DMS53 (cell line): ENCODE results near the gene ACBD6.

Experiments
- DNase-seq: peaks from one replicate; lab custom pipeline; 2025; lab: John Stamatoyannopoulos, UW

ACBD6 gene

DNA sequence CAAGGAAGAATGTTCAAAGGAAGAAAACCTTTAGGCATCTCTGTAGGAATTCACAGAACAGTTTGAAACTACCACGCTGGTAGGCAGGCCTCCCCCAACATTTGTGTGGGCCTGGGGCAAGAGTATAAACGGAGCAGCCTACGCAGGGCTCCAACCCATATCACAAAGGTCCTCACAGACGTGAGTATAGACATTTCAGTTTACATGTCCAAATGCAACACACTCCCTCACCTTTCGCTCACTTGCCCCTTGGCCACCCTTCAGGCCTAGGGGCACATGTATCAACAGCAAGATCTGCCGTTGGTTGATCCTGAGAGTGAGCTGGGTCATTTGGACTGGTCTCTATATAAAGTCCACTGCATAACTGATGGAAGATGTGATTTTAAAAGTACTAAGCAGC, 133.3 kb downstream of the ACBD6 start:
- no peak for DNase-seq

DNA sequence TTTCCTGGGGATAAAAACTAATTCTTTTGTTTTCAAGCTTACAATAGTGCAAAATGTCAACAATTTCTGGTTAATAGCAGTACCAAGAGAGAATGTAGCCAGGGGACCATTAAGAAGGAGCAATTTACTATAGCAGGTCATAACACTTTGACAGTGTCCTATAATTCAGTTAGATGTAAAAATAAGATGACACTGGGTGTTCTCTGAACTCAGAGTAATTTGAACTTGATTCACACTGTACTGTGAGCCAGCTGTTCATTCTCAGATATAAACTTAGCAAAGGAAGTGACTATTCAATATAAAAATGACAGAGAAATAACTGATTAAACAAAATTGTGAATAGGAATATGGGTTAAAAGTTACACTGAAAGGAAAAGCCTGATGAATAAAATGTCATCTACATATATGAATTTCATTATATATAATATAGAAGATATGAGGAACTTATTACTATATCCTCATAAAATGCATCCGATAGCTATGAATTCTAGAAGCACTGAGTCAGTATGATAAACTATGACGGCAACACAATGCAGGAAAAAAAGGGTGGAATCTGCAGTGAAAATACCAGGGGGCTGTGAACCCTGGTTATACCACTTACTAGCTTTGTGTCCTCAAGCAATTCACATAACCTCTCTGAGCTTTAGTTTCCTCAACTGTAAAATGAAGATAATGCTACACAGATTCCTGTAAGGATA, 135.9 kb downstream of the ACBD6 start:
- no peak for DNase-seq

DNA sequence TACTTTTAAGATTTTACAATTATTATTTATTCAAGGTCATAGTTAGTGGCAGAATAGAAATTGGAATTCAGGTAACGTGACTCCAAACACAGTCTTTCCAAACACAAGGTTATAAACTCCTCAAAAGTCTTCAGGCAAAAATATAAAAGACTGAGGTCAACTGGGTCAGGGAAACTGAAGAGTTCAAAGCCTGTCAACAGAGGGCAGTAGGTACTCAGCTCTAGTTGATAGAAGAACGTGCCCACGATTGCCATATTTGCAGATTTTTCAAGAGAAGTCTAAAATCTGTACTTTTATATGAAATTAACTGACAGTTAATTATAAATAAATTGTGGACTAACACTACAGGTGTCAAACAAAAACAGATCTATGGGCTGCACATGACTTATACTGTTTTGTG, 137.3 kb downstream of the ACBD6 start:
- DNase-seq, result peak; percentile 25

DNA sequence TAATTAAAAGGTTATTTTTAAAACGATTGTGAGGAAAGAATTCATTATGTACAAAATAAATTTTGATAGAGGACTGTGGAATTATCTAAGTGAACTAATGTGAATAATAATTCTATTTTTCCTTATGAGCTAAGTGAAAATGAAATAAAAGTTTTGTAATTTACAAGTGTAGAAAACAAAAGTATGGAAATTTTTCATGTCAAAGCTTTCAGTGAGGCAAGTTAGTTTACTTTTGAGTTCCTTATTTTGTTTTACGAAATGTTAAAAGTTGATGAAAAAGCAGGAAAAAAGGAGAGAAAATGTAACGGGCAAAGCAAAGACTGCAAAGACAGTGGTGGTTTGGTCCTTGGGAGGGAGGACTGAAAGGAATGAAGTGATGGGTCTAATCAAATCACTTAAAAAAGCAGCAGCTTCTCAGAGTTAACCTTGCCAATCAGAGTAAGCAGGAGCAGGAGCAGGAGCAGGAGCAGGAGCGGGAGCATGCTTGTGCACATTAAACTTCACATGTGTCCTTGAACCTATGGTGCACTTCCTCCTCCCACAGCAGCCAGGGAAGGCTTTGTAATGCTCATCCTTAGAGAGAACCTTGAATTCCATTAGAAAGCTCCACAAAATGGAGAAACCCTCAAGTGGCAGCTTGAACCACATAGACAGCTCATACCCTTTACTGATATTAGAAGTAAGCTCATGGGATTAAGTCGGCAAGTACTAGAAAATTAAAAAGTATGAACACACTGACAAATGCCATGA, 139.0 kb downstream of the ACBD6 start:
- no peak for DNase-seq

DNA sequence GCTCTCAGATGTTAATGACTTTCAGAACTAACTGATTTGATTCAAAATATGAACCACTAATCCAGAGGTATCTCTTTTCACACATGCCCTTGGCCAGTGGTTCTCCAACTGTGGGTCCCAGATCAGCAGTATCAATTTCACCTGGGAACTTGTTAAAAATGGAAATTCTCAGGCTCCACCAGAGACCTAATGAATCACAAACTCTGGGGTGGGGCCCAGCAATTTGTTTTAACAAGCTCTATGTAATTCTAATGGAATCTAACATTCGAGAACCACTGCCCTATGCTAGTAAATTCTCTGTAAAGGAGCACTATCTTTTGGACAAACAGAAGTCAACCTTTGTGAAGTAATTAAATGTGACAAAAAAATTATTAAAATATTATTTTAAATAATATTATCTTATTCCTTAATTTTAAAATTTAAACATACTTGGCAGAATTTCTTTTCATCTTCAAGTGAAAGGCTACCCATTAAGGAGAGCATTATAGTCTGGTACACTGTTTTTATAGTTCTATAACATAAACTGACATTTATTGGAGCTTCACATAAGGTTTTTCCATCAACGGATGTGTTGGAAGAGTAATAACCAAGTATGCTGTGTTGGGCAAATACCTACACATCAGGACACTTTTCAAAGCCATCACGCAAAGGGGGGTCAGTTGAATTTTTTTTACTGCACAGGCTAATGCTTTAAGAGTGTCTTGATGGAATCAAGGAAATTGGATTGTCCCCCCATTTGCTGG, 141.9 kb downstream of the ACBD6 start:
- no peak for DNase-seq

DNA sequence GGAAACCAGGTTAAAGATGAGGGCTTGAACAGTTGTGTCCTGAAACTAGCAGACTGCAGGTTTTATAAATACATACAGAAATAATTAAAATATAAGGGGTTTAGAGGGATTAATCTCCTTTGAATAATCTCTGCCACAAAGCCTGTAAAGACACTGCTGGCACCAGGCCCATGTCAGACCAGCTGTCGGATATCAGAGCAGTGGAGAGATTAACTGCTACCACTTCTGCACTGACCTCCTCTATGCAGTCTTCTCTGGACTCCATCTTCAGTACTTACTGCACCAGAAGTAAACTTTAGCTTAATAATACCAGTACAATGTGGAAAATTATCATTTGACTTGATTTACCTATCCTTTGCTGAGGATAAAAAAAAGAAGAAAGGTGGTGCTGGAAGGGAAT, 143.7 kb downstream of the ACBD6 start:
- DNase-seq, result no peak

- DNase-seq, result no peak
Measured at GRCh38 chr1:180353945-180354344, 148.4 kb downstream of the ACBD6 start.

- no peak for DNase-seq
Measured at GRCh38 chr1:180352588-180352987, 149.8 kb downstream of the ACBD6 start.

DNA sequence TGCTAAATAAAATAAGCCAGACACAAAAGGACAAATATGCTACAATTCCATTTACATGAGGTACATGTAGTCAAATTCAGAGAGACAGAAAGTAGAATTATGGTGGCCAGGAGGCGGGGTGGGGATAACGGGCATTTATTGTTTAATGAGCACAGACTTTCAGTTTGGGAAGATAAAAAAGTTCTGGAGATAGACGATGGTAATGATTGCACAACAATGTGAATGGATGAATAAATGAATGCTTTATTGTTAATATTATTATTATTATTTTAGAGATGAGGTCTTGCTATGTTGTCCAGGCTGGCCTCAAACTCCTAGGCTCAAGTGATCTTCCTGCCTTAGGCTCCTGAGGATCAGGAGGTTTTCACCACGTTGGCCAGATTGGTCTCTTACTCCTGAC, 150.4 kb downstream of the ACBD6 start:
- DNase-seq, result no peak

GRCh38 chr1:180345148-180345547, 157.2 kb downstream of the ACBD6 start:
- no peak for DNase-seq

DNA sequence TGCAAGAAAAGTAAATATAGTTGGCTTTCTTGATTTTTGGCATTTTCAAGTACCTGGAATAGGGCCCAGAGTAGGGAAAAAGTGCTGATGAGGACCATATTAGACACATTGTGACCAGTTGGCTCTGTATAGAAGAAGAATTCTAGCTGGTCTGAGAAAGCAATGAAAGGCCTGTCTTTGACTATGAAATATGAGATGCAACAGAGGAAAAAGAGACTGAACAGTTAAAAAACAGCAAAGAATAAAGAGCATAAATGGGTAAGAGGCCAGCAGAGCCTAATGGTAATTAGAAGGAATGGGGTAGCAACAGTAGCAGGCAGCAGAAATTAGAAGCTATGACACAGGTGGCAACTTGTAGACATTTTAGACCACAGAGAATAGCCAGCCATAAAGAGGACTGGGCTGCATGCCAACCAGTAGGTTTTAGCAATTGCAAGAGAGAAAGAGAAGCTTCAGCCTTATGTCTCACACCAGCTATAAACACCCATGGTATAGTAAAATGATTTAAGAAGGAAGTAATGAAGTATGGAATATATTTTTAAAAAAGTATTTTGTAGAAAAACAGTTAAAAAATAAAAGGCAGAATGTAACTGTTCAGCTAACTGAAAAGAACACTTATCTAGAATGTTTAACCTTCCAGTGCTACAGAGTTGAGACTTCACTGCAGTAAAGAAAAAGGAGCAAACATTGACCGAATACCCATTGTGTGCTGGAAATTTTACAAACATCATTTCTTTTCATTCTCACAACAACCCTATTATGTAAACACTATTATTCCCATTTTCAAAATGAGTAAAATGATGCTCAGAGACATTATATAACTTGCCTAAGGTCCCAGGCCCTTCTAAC, 158.2 kb downstream of the ACBD6 start:
- DNase-seq, result peak; percentile 75

DNA sequence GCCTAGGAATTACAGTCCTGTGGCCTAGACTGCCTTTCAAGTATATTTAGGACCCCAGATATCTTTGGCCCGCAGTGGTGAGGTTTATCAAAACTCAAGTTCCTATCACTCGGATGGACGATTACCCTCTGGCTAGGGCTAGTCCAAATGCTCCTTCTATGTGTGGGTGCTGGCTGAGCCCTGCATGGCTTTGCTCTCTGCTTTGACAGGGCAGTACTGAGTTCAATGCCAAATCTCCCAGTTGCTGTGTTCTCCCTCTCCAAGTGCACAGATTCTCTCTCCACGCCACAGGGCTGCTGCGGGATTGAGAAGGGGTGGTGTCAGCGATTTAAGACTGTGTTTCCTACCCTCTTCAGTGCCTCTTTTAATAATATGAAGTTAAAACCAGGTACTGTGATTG, 175.3 kb downstream of the ACBD6 start:
- DNase-seq, result no peak

- DNase-seq, result no peak
Measured at GRCh38 chr1:180312926-180313325, 189.5 kb downstream of the ACBD6 start.

DNA sequence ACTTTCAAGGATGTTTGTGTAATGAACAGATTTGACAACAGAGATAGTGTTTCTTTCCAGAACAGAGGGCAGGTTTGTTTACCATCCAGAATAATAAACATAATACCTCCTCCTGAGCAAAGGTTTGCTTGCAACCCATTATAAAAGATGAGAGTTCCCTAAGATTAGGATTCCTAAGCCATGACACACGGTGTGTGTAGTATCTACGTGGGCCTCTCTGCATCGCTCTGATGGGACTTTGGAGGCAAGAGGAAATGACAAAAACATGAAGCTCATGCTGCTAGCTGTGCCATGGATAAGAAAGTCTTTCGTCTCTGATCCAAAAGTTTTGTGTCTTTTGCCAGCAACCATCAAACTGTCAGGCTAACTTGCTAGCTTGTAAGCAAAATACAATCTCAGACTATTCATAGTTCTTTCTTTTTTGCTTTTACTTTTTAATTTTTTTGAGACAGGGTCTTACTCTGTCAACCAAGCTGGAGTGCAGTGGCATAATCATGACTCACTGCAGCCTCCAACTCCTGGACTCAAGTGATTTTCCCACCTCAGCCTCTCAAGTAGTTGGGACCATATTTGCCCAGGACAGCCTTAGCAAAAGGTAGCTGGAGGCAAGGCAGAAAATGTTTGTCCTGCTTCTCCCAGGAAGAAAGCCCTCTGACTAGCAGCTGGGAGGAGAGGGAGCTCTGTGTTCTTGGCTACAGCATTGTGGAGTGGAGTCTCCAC, 191.2 kb downstream of the ACBD6 start:
- no peak for DNase-seq

DNA sequence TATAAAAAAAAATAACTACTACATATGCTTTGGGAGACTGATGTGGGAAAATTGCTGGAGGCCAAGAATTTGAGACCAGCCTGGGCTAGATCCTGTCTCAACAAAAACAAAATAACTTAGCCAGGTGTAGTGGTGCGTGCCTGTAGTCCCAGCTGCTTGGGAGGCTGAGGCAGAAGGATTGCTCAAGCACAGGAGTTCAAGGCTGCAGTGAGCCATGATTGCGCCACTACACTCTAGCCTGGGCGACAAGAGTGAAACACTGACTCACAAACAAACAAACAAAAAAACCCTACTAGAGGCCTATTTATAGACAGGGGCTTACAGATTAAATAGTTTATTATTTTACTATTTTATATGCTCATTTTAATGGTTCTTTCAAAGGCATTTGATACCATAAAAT, 192.3 kb downstream of the ACBD6 start:
- DNase-seq, result peak; percentile 14

- DNase-seq, result peak; percentile 52
Measured at GRCh38 chr1:180309338-180309737, 193.0 kb downstream of the ACBD6 start.

GRCh38 chr1:180301135-180301742, 201.1 kb downstream of the ACBD6 start:
- DNase-seq, result no peak

DNA sequence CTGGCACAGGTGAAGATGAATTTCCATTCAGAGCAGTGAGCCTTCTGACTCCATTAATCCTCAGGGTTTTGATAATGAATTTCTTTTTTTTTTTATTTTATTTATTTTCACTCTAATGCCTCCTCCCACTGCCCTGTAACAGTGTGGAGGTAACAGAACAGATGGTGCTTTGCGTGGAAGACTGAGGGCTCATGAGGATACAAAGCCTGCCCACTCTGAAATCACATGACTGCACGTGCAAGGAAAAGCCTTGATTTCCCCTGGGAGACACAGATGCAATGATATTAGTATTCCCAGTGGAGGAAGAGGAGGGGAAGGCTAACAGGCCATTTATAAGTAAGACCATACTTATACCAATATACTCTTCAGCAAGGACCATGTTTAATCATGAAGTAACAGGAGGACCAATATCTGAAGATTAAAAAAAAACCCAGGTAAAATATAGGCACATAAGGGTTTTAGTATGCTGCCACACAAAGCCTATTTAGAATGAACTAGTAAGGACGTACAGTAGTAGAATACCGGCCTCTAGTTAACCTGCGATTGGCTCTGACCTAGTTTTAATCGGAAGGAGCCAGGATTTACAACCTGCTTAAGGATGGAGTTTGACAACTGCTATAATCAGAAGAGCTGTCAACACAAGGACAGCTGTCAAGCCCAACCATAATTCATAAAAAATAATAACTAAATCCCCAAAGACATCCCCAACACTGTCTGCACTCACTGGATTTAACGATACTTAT, 202.7 kb downstream of the ACBD6 start:
- no peak for DNase-seq

DNA sequence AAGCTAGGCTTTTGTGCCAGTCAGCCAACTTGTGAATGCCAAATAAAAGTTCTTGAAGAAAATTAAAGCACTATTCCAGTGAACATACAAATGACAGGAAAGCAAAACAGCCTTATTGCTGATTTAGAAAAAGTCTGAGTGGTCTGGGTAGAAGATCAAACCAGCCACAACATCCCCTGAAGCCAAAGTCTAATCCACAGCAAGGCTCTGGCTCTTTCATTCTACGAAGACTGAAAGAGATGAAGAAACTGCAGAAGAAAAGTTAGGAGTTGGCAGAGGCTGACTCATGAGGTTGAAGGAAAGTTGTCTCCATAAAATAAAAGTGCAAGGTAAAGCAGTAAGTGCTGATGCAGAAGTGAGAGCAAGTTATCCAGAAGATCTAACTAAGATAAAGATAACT, 206.4 kb downstream of the ACBD6 start:
- no peak for DNase-seq

- DNase-seq, result no peak
Measured at GRCh38 chr1:180294711-180295110, 207.7 kb downstream of the ACBD6 start.
